ENCODE measurements around the gene SNTG2. TPM values are rescaled to one million over a fixed set of nuclear protein-coding genes. Genes with fewer than 3 reads are reported as not detected.

SNTG2 gene
- total and polyA plus RNA-seq, 4 donors: 4.5 to 7.0 TPM; not detected in 2

DNA sequence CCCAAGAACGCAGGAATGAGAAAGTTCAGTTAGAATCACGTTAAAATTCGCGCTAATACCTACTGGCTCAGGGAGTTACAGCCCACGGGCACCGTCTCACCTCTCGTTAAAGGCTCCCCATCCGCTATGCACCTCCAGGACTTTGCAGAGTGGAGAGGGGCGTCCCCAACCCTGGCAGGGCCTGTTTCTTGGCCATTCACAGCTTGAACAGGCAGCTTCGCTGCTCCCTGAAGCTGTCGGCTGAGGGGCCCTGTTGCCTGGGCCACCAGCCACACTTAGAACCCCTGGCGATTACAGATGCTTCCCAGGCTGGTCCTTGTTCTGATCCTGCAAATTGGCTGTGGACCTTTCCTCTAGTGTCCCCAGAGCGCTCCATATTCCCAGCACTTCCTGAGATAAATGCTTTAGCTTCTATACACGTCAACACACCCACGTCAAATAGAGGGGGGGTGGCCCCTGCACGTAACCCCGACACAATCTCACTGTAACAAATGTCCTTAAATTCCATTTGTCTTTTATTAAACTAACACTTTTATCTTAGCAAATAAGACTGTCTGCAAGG is 16.8 kb upstream of the SNTG2 start:
- DNase-seq (no peak), ATAC-seq (ENCODE audit: low FRiP score) (no peak)
- Histone ChIP-seq H3K36me3 (ENCODE audit: control insufficient read depth in 1 of 2, insufficient read depth in 2 of 2, low read length in 1 of 2) (no peaks in the 10 kb centered on the region), H3K9me3 (ENCODE audit: control insufficient read depth, low read length) (no peaks in the 10 kb centered on the region), H3K27me3 (ENCODE audit: control insufficient read depth in 1 of 2, insufficient read depth in 2 of 2, low read length in 1 of 2) (no peaks in the 10 kb centered on the region), H3K4me1 (ENCODE audit: control insufficient read depth in 1 of 2, insufficient read depth in 2 of 2, low read length in 2 of 2) (no peaks in the 10 kb centered on the region), H3K27ac (ENCODE audit: low read depth in 1 of 2, low read length in 2 of 2) (no peak overlapping the region), H3K4me3 (ENCODE audit: low read length in 2 of 2) (no peak overlapping the region)
- WGBS, 2 donors: 74 to 75% methylated on average over 17 of the region's 17 CpGs
- intact Hi-C loops (cut with DNase I): no loop called here

DNA sequence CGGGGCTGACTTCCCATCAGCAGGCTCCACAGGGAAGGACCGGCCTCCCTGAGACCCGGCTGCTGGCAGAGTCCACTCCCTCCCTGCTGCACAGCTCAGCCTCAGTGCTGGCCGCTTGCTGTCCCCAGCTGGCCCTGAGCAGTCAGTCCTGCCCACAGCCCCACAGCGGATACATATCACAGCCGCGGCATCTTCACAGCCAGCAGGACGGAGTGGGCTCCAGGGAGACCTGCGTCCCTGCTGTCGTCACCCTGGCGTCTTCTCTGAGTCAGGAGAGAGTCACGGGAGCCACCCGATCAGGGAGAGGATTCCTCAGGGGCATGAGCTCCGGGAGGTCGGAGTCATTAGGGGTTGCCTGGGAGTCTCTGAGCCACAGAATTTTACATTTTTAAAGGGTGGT is 13.1 kb upstream of the SNTG2 start:
- ATAC-seq (ENCODE audit: low FRiP score): no peak

DNA sequence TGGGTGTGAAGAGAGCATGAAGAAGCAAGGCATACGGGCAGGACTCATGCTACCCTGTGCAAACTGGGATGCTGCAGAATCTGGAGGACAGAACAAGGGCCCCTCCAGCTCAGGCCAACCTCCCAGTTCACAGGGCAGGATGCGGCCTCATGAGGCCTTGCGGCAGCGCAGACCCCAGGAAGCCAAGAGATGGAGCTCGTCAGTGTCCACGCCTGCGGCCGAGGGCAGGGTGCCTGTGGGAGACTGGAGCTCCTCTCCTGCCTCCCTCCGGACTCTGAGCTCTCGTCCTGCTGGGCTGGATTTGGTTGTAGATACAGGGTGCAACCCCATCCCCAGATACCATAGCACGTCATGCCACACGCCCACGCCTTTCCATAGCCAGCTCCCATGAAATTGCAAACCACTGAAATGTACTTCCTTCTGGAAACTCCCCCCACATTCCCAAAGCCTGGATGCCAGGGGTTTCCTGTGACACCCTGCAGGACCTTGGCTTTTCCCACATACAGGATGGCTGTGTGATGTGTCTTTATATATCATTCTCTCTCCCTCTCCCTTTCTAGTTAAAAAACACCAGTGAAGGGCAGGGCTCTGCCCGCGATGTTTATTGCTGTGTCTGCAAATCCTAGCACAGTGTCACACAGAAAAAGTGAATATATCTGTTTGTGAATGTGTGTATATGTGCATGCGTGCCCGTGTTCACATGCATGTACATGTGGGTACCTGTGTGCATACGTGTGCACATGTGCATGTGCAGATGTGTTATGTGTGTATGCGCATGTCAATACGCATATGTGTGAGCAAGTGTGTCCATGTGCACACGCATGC is 12.3 kb upstream of the SNTG2 start:
- Histone ChIP-seq H3K27ac (ENCODE audit: low read depth in 1 of 2, low read length in 2 of 2) (no peak overlapping the region), H3K4me3 (ENCODE audit: low read length in 2 of 2) (no peak overlapping the region), H3K36me3 (ENCODE audit: control insufficient read depth in 1 of 2, insufficient read depth in 2 of 2, low read length in 1 of 2) (no peaks in the 10 kb centered on the region), H3K9me3 (ENCODE audit: control insufficient read depth, low read length) (no peaks in the 10 kb centered on the region), H3K4me1 (ENCODE audit: control insufficient read depth in 1 of 2, insufficient read depth in 2 of 2, low read length in 2 of 2) (no peaks in the 10 kb centered on the region), H3K27me3 (ENCODE audit: control insufficient read depth in 1 of 2, insufficient read depth in 2 of 2, low read length in 1 of 2) (no peaks in the 10 kb centered on the region)
- DNase-seq (no peak), ATAC-seq (ENCODE audit: low FRiP score) (no peak)
- intact Hi-C loops (cut with DNase I): no loop called here
- 83 to 84% methylated on average over 21 of the region's 21 CpGs for WGBS, 2 donors

More for the DNA sequence above, 13.1 kb upstream of the SNTG2 start:
- H3K4me3 ChIP-seq (ENCODE audit: low read length in 2 of 2): no peak overlapping the region
- intact Hi-C loops (cut with DNase I): no loop called here
- H3K4me1 ChIP-seq (ENCODE audit: control insufficient read depth in 1 of 2, insufficient read depth in 2 of 2, low read length in 2 of 2): no peaks in the 10 kb centered on the region
- no peak for DNase-seq
- H3K9me3 ChIP-seq (ENCODE audit: control insufficient read depth, low read length): no peaks in the 10 kb centered on the region
- H3K27me3 ChIP-seq (ENCODE audit: control insufficient read depth in 1 of 2, insufficient read depth in 2 of 2, low read length in 1 of 2): no peaks in the 10 kb centered on the region
- no peaks in the 10 kb centered on the region for H3K36me3 ChIP-seq (ENCODE audit: control insufficient read depth in 1 of 2, insufficient read depth in 2 of 2, low read length in 1 of 2)
- no peak overlapping the region for H3K27ac ChIP-seq (ENCODE audit: low read depth in 1 of 2, low read length in 2 of 2)
- 63 to 74% methylated on average over 15 of the region's 15 CpGs for WGBS, 2 donors

DNA sequence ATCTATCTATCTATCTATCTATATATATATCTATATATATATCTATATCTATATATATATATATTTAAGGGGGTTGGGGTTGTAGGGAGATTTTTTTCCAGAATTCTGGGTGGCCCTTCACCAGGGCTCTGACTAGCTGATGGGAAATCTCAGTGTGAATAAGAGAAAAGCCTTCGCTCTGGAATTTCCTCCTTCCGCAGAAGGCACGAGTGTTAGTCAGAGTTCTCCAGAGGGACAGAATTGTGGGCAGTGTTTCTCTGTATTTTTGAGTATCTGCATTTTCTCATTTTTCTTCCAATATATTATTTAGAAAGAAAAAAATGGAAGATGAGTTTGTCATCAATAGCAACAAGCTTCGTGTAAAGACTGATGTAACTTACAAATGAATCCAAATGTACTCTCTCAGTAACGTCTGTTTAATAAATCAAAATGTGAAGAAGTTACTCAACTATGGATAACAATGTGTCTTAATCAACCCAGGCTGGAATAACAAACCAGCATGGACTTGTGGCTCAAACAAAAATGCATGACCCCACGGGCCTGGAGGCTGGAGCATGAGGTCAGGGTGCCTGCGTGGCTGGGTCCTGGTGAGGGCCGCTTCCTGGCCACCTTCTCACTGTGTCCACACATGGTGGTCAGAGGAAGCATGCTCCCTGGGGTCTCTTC is 10.6 kb upstream of the SNTG2 start:
- WGBS, 2 donors: 57 to 62% methylated on average over 8 of the region's 8 CpGs

DNA sequence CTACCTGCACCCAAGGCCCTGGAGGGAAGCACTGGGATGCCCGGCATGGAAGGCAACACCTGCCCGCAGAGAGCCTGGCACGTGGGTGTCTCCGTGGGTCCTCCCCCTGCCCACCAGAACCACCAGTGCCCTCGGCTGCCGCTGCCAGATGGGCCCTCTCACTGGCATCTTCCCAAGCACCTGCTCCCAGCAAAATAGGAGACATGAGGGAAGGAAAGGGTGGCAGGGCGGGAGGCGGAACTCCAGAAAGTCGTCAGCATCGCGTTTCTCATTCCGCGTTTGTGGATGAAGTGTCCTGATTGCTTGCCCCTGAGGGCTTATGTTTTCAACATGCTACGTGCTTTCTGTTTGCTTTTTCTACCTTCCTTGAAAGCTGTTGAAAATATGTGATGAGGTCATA is 8.8 kb upstream of the SNTG2 start:
- Histone ChIP-seq H3K36me3 (ENCODE audit: control insufficient read depth in 1 of 2, insufficient read depth in 2 of 2, low read length in 1 of 2) (no peaks in the 10 kb centered on the region), H3K4me1 (ENCODE audit: control insufficient read depth in 1 of 2, insufficient read depth in 2 of 2, low read length in 2 of 2) (no peaks in the 10 kb centered on the region), H3K4me3 (ENCODE audit: low read length in 2 of 2) (no peak overlapping the region), H3K27ac (ENCODE audit: low read depth in 1 of 2, low read length in 2 of 2) (no peak overlapping the region), H3K27me3 (ENCODE audit: control insufficient read depth in 1 of 2, insufficient read depth in 2 of 2, low read length in 1 of 2) (no peaks in the 10 kb centered on the region), H3K9me3 (ENCODE audit: control insufficient read depth, low read length) (peaks cover 3% of the 10 kb centered on the region)
- no peak for DNase-seq
- intact Hi-C loops (cut with DNase I): no loop called here
- ATAC-seq (ENCODE audit: low FRiP score): no peak
- 49 to 56% methylated on average over 14 of the region's 14 CpGs for WGBS, 2 donors

More for the DNA sequence above, 10.6 kb upstream of the SNTG2 start:
- H3K27ac ChIP-seq (ENCODE audit: low read depth in 1 of 2, low read length in 2 of 2): no peak overlapping the region
- no peak for DNase-seq
- peaks cover 3% of the 10 kb centered on the region for H3K9me3 ChIP-seq (ENCODE audit: control insufficient read depth, low read length)
- no peak for ATAC-seq (ENCODE audit: low FRiP score)
- intact Hi-C loops (cut with DNase I): no loop called here
- no peaks in the 10 kb centered on the region for H3K27me3 ChIP-seq (ENCODE audit: control insufficient read depth in 1 of 2, insufficient read depth in 2 of 2, low read length in 1 of 2)
- H3K4me1 ChIP-seq (ENCODE audit: control insufficient read depth in 1 of 2, insufficient read depth in 2 of 2, low read length in 2 of 2): no peaks in the 10 kb centered on the region
- H3K4me3 ChIP-seq (ENCODE audit: low read length in 2 of 2): no peak overlapping the region
- H3K36me3 ChIP-seq (ENCODE audit: control insufficient read depth in 1 of 2, insufficient read depth in 2 of 2, low read length in 1 of 2): no peaks in the 10 kb centered on the region

DNA sequence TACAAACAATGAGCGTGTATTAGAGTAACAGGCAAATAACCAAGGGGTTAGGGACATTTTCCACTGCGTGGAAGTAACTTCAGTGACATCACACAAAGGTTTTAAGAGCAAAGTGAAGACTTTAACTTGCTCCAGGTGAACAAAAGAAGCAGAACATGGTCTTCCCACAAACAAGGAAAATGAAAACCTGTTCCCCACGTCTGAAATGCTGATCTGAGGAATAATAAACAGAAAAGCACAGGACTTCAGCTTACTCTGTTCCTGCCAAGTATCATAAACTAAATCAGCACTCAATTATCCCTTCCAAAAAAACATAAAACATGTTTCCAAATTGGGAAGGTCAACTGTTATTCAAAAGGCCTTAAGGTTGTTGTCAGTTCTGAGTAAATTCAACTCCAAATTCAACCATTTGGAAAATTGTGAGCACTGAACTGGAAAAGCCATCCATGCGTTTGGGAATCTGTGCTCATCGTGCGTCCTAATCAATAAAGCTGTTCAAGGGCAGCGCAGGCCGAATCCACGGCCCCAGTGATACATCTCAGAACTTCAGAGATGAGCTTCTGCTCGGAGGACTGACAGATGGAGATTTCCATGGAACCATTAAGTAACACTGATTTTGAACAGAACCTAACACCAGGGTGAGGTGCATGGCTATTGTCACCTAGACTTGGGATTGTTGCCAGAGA is 7.7 kb upstream of the SNTG2 start:
- no peaks in the 10 kb centered on the region for H3K36me3 ChIP-seq (ENCODE audit: control insufficient read depth in 1 of 2, insufficient read depth in 2 of 2, low read length in 1 of 2)
- no peak for DNase-seq
- H3K4me3 ChIP-seq (ENCODE audit: low read length in 2 of 2): no peak overlapping the region
- H3K9me3 ChIP-seq (ENCODE audit: control insufficient read depth, low read length): peaks cover 3% of the 10 kb centered on the region
- H3K4me1 ChIP-seq (ENCODE audit: control insufficient read depth in 1 of 2, insufficient read depth in 2 of 2, low read length in 2 of 2): no peaks in the 10 kb centered on the region
- H3K27me3 ChIP-seq (ENCODE audit: control insufficient read depth in 1 of 2, insufficient read depth in 2 of 2, low read length in 1 of 2): no peaks in the 10 kb centered on the region
- no peak for ATAC-seq (ENCODE audit: low FRiP score)
- H3K27ac ChIP-seq (ENCODE audit: low read depth in 1 of 2, low read length in 2 of 2): no peak overlapping the region
- WGBS, 2 donors: 85 to 86% methylated on average over 10 of the region's 10 CpGs
- intact Hi-C loops (cut with DNase I): no loop called here

DNA sequence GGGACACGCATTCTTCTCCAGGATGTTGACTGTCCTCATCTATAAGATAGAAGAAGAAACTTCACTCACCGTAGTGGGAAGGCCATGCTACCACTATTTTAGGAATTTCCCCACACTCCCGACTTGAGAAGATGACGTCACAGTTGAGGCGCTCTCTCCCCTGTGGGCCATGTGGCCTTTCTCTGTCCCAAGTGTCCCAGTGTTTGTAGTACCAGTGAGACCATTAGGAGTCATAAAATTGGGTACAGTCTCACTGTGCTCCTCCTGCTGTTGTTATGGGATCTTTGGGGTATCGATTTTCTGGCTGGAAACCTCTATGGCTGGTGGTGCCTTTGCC is 7.2 kb upstream of the SNTG2 start:
- no peak for ATAC-seq (ENCODE audit: low FRiP score)
- Histone ChIP-seq H3K36me3 (ENCODE audit: control insufficient read depth in 1 of 2, insufficient read depth in 2 of 2, low read length in 1 of 2) (no peaks in the 10 kb centered on the region), H3K4me3 (ENCODE audit: low read length in 2 of 2) (no peak overlapping the region), H3K27ac (ENCODE audit: low read depth in 1 of 2, low read length in 2 of 2) (no peak overlapping the region), H3K27me3 (ENCODE audit: control insufficient read depth in 1 of 2, insufficient read depth in 2 of 2, low read length in 1 of 2) (no peaks in the 10 kb centered on the region), H3K4me1 (ENCODE audit: control insufficient read depth in 1 of 2, insufficient read depth in 2 of 2, low read length in 2 of 2) (no peaks in the 10 kb centered on the region), H3K9me3 (ENCODE audit: control insufficient read depth, low read length) (peaks cover 3% of the 10 kb centered on the region)
- WGBS, 2 donors: 86 to 88% methylated on average over 6 of the region's 6 CpGs
- intact Hi-C loops (cut with DNase I): no loop called here
- DNase-seq: no peak

DNA sequence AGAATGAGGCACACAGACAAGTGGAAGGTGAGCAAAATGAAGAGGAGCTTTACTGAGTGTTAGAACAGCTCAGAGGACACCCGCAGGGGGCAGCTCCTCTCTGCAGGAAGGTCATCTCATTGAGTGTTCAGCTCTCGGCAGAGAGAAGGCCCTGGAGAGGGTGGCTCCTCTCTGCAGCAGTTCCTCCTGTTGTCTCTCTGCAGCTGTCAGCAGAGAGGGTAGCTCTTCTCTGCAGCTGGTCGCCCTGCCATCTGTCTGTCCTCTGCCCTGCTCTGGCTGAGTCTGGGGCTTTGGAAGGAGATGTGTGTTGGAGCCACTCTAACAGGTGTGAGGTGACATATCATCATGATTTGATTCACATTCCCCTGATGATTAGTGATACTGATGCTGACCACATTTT is 6.8 kb upstream of the SNTG2 start:
- WGBS, 2 donors: 76 to 86% methylated on average over 3 of the region's 3 CpGs

More for the DNA sequence above, 6.8 kb upstream of the SNTG2 start:
- Histone ChIP-seq H3K4me1 (ENCODE audit: control insufficient read depth in 1 of 2, insufficient read depth in 2 of 2, low read length in 2 of 2) (no peaks in the 10 kb centered on the region), H3K4me3 (ENCODE audit: low read length in 2 of 2) (no peak overlapping the region), H3K9me3 (ENCODE audit: control insufficient read depth, low read length) (peaks cover 3% of the 10 kb centered on the region), H3K36me3 (ENCODE audit: control insufficient read depth in 1 of 2, insufficient read depth in 2 of 2, low read length in 1 of 2) (no peaks in the 10 kb centered on the region), H3K27me3 (ENCODE audit: control insufficient read depth in 1 of 2, insufficient read depth in 2 of 2, low read length in 1 of 2) (no peaks in the 10 kb centered on the region), H3K27ac (ENCODE audit: low read depth in 1 of 2, low read length in 2 of 2) (no peak overlapping the region)
- ATAC-seq (ENCODE audit: low FRiP score) (no peak), DNase-seq (no peak)
- intact Hi-C loops (cut with DNase I): no loop called here
